ENCODE data around the gene MVD. TPM values are rescaled to one million over a fixed set of nuclear protein-coding genes. Genes with fewer than 3 reads are reported as not detected.

Gene MVD
- total and polyA plus RNA-seq, 2 of the 13 experiments (the other 11 are each of a cell fraction or from before 2014, with no cell fraction given) = 28.1 to 187 TPM

- TF ChIP-seq ZNF121 (CRISPR knock-in tag; IDR thresholded peaks at IDR 0.05) = peak; percentile 61
- TF ChIP-seq RBM22 (optimal IDR thresholded peaks at IDR 0.05; ENCODE audit: low read length) = peak; percentile 96
- TF ChIP-seq SKI (IDR thresholded peaks at IDR 0.05; ENCODE audit: partially characterized antibody) = peak; percentile 68
- no peak for TF ChIP-seq CSRNP2 (CRISPR knock-in tag; conservative IDR thresholded peaks at IDR 0.05; ENCODE audit: low read depth)
- no peak for TF ChIP-seq TP53 (CRISPR knock-in tag; conservative IDR thresholded peaks at IDR 0.05)
- TF ChIP-seq ZNF335 (CRISPR knock-in tag; IDR thresholded peaks at IDR 0.05) = peak; percentile 97
- TF ChIP-seq NFAT5 (CRISPR knock-in tag; IDR thresholded peaks at IDR 0.05) = no peak
- TF ChIP-seq UBTF (CRISPR knock-in tag; IDR thresholded peaks at IDR 0.05) = peak; percentile 73
- peak; percentile 62; the same call in 1 of the 2 replicates for TF ChIP-seq MYNN (CRISPR knock-in tag; IDR thresholded peaks at IDR 0.05; ENCODE audit: low read depth)
- TF ChIP-seq KDM5B (CRISPR knock-in tag; IDR thresholded peaks at IDR 0.05; ENCODE audit: borderline replicate concordance) = no peak
- peak; percentile 71; the same call in 1 of the 2 replicates for TF ChIP-seq ZNF253 (CRISPR knock-in tag; IDR thresholded peaks at IDR 0.05; ENCODE audit: borderline replicate concordance)
- no peak for TF ChIP-seq ZNF34 (CRISPR knock-in tag; IDR thresholded peaks at IDR 0.05; ENCODE audit: borderline replicate concordance)
- TF ChIP-seq PREB (CRISPR knock-in tag; IDR thresholded peaks at IDR 0.05) = no peak; the same call in 1 of the 2 replicates
- TF ChIP-seq ZBTB42 (CRISPR knock-in tag; IDR thresholded peaks at IDR 0.05) = peak; percentile 82; the same call in 1 of the 2 replicates
- TF ChIP-seq FOXA3 (CRISPR knock-in tag; IDR thresholded peaks at IDR 0.05) = peak; percentile 96
- no peak for TF ChIP-seq SRF (IDR thresholded peaks at IDR 0.05; ENCODE audit: low read depth, low read length)
- no peak for TF ChIP-seq NFYB (CRISPR knock-in tag; IDR thresholded peaks at IDR 0.05)
- no peak; the same call in 1 of the 2 replicates for TF ChIP-seq HBP1 (CRISPR knock-in tag; IDR thresholded peaks at IDR 0.05; ENCODE audit: low read depth)
Observed at GRCh38 chr16:88651276-88651988, 11.5 kb downstream of the MVD start (continued).

All from HepG2 (cell line).